GM19397 (cell line): ENCODE measurements around the gene NODAL.

Source experiments
- ATAC-seq: cut with Tn5 transposase; IDR thresholded peaks from one replicate; pipeline ENCODE4 v1.9.1; 2021; ENCODE audit warnings: mild to moderate bottlenecking, moderate library complexity; ENCODE audit not compliant: unreplicated experiment

Gene NODAL

GRCh38 chr10:70396140-70396539, 45.3 kb downstream of the NODAL start:
- ATAC-seq = no peak

- ATAC-seq = no peak
These were observed 49.8 kb downstream of the NODAL start for GRCh38 chr10:70391654-70392053.
